GM19463 (cell line): ENCODE data around the gene PIR.

Experiments used
- ATAC-seq: cut with Tn5 transposase; IDR thresholded peaks from one replicate; pipeline ENCODE4 v1.9.1; 2021; ENCODE audit warnings: mild to moderate bottlenecking, moderate library complexity; ENCODE audit not compliant: unreplicated experiment

The PIR gene

GRCh38 chrX:15493118-15493962 lies at the start of gene PIR:
Gene PIR (minus strand): TSS chrX:15493333. CDS start chrX:15491257, 2,076 bp downstream.
- peak; percentile 95 for ATAC-seq

- ATAC-seq, result no peak
Observed at GRCh38 chrX:15530318-15530717, 37.2 kb upstream of the PIR start.

GRCh38 chrX:15529165-15529564 lies 36.0 kb upstream of the PIR start:
- no peak for ATAC-seq

DNA sequence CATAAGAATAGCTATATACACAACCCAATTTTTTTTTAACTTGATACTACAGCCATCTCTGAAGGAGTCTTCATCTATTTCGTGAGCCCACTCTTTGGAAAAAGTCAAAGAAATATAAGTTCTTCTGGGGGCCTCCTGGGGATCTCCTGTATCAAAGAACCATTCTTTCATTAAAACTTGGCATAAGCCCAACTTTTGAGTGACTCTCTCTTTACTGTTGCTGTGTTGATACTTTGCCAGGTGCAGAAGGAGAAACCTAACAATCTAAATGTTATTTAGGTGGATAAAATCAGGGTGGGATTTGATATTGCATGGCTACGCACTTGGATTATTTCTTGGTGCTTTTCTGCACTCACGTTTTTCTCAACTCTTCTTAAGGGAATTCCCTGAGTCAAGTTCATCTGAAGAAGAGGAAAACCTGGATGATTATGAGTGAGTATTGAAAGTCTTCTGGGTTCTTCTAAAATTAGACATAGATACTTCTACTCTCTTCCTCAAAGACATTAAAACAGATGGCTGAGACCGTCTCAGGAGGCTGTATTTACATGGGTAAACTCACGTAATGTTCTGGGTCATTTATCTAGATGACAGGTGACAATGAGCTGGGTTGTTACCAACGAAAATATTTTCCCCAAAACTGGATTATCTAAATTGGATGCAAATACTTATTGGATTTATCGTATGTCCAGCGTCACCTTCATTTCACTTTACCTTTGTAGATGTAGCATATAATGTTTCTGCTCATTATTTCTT lies 32.7 kb upstream of the PIR start:
- ATAC-seq, result no peak

DNA sequence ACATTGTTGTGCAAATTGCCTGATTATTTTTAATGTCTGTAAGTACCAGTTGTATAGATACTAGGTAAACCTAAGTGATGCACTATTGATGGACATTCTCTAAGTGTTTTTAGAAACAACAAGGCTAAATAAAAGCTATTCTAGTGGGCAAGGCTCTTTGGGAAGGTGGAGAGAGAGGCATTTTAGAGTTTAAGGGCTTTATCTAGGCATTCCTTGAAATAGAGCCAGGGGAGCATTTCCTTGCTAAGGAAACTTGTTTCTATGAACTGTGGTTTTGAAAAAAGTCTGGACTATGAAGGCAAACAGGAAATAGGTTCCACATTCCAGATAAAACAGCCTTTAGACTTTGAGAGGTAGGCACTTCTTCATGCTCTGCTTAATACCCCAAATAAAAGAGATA lies 31.3 kb upstream of the PIR start:
- ATAC-seq, result no peak

DNA sequence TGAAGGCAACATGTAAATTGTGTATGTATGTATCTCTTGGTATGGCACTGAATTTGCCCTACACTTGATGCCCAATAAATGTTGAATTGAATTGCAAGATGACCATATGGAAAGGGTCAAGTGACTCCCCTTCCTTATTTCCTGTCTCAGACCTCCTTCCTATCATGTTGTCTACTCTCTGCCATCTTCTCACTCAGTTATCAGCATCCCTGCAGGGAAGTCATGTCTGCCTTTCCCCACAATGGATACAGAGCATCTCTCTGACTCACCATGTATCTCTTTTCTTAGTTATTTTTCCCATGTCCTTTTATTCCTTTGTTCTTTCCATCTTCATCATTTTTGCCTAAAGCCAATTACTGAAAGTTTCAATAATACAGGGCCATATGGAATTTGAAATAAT lies 30.0 kb upstream of the PIR start:
- no peak for ATAC-seq

DNA sequence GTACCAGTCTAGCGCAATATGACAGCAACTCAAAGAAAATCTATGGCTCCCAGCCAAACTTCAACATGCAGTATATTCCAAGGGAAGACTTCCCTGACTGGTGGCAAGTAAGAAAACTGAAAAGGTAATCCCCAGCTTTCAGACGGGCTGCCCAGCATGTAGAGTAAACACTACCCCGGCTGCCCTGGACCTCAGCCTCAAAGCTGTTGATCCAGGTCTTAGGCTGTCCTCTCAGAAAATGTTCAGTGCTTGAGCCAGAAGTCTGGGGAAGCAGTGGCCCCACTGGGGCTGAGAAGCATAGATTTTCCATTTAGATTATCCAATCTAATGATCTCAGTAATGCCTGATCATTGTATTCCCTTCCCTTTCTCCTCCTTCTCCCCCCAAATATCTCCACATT lies 29.3 kb upstream of the PIR start:
- ATAC-seq, result no peak

GRCh38 chrX:15515931-15516330 lies 22.8 kb upstream of the PIR start:
- no peak for ATAC-seq

GRCh38 chrX:15514279-15514678 lies 21.1 kb upstream of the PIR start:
- ATAC-seq, result no peak

GRCh38 chrX:15512401-15512965 lies 19.4 kb upstream of the PIR start:
- ATAC-seq, result no peak

DNA sequence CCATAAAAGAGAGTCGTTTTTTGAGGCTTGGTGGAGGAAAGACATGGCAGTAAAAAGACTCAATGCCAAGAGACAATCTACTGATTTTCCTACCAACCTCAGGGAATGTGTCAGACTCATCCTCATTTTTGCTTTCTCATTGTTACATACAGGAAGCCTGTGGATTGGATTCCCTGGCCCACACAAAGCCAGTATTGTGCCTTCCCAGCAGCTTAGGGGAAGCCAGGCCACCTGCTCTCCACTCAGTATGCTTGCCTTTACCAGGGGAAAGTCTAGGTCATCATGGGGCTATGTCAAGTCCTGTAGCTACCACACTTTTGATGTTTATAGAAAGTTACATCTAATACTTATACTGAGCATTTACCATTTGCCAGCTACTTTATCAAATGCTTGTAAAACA lies 18.4 kb upstream of the PIR start:
- ATAC-seq, result no peak

GRCh38 chrX:15509845-15510244 lies 16.7 kb upstream of the PIR start:
- peak; percentile 79 for ATAC-seq

DNA sequence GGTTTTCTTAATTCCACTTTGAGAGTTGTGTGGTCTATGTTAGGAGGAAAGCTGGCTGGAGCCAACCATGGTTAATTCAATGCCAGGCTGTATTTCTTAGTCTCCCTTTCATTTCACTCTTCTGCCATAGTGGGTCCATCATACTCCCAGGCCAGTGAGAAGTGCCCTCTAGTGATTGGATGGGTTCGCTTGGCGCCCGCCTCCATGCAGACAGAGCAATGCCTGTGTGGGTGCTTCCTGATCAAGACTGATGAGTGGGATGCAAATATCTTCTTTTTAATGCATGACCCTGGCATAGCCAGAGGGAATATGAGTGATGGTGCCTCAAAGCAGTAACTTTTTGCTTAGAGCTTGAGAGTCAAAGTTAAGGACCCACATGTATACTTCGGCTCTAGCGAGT lies 13.9 kb upstream of the PIR start:
- no peak for ATAC-seq

DNA sequence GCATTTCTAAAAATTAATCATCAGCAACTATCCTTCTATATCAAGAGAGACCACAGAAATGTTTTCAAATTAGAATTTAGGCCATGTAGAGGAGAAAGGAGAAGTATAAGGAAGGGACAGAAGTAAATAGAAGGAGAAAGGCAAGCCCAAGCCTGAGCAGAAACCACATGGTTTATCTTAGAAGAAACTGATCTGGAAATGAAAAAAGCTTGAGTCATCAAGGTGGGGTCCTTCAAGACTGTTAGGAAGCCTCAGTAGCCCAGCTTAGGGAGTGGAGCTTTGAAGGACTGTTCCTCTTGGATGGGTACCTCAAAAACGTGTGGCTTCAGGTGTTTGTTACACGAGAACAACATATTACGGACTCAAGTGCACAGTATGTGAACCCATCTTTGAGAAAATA lies 12.0 kb upstream of the PIR start:
- ATAC-seq, result no peak

DNA sequence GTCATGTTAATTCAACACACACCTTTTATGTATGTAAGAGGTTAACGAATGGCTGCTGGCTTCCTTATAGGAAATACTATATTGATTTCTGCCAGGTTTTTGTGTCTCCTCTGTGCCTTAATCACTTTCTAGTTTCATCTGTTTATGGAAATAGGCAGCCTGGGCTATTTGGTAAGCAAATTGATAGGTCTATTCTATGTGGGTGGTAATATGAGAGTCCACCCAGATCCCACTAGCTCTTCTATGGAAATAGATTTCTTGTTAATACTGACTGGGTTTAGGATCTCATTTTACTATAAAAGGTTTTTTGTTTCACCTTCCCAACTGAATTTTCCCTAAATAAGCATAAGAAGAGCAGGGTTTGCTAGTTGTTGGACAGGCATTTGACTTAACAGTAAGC lies 11.5 kb upstream of the PIR start:
- no peak for ATAC-seq

- no peak for ATAC-seq
Observed at GRCh38 chrX:15501506-15501905, 8.4 kb upstream of the PIR start.

DNA sequence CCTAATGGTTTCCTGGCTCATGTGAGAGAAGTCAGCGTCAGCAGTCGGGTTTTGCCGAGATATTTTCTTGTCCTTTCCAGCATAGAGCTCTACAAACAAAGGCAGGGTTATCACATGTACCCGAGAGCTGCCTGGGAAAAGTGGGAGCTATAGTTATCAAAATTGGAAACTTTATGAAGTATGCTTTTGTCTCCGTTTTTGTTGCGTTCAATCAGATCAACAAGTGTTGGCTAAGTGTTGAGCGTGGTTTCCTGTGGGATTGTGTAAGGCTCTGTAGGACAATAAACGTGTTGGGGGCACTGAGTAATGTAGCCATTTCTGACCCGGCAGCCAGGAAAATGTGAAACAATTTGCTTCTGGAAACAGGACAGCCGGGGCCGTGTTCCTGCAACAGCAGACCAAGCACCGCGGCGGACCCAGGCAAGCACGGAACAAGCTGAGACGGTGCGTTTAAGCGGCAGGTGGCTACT lies 7.4 kb upstream of the PIR start, which contains the start of gene BMX:
TSS of gene BMX (plus strand) at position 311 of the 470 bp plus-strand sequence. CDS start 7,547 bp downstream, outside the sequence.
- no peak for ATAC-seq

- no peak for ATAC-seq
Observed at GRCh38 chrX:15499976-15500375, 6.8 kb upstream of the PIR start.

DNA sequence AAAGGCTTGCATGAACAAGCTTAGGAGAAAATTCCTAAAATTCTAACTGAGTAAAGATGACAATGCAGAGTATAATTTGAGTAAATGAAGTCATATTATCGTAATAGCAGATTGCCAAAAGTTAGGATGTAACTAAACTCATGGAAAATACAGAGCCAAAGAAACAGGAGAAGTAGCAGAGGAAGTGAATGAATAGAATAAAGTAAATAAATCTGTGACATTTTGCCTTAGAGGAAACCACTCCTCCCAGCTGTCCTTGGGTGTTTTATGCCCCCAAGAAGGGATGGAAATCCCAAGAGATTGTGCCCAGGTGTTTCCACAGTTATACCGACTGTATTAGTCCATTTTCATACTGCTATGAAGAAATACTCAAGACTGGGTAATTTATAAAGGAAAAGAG lies 5.6 kb upstream of the PIR start:
- no peak for ATAC-seq

GRCh38 chrX:15497865-15498264 lies 4.7 kb upstream of the PIR start:
- ATAC-seq, result no peak

DNA sequence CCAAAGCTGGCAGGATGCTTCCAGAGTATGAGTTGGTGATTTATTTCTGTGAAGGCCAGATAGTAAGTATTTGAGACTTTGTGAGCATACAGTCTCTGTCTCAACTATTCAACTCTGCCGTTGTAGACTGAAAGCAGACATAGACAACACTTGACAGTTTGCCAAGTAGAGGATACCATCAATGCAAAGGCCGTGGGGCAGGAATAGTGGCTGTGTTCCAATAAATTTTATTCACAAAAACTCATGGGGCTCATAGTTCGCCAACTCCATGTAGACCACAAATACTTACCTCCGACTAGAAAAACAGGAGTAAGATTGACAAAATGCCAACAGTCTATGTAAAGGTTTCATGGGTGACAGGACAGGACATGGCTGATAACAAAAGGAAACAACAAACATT lies 3.7 kb upstream of the PIR start:
- no peak for ATAC-seq

DNA sequence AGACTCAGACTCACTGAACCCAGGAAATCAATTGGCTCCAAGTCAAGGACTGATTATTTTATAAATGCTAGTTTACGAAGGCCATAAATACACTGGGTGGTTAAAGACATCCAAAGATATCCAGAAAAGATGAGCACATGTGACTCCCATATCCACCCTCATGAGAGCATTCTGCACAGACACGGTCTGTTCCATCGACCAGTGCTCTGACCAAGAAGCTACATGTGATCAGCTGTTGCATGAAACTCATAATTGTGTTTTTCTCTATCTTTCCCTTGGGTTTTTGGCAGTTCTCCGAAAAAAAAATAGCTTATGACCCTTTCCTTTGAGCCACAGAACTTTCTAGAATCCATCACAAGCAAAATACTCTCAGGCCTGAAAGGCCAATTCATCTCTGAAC lies 2.7 kb upstream of the PIR start:
- ATAC-seq, result no peak
